ENCODE results near the gene DISC1.

Gene DISC1

DNA sequence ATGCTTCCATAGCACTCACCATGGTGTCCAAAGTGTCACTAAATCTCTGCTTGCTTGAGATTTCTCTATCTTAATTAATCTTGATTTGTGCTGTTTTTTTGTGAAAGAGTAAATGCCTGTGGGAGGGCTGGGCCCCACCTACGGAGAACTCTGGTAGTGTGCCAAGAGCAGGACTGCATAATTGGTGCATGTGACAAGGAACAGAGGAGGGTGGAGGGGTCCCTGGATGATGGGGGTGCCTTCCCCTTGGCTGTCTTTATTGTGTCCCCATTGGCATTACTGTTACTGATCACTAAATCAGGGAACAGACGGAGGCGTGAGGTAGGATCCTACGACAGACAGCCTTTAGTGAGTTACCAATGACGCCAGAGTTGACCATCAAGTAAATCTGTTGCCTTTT is 223.4 kb downstream of the DISC1 start:
- TF ChIP-seq, protein P1, sequence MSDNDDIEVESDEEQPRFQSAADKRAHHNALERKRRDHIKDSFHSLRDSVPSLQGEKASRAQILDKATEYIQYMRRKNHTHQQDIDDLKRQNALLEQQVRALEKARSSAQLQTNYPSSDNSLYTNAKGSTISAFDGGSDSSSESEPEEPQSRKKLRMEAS (IDR thresholded peaks at IDR 0.05) = no peak
- TF ChIP-seq, protein P2, sequence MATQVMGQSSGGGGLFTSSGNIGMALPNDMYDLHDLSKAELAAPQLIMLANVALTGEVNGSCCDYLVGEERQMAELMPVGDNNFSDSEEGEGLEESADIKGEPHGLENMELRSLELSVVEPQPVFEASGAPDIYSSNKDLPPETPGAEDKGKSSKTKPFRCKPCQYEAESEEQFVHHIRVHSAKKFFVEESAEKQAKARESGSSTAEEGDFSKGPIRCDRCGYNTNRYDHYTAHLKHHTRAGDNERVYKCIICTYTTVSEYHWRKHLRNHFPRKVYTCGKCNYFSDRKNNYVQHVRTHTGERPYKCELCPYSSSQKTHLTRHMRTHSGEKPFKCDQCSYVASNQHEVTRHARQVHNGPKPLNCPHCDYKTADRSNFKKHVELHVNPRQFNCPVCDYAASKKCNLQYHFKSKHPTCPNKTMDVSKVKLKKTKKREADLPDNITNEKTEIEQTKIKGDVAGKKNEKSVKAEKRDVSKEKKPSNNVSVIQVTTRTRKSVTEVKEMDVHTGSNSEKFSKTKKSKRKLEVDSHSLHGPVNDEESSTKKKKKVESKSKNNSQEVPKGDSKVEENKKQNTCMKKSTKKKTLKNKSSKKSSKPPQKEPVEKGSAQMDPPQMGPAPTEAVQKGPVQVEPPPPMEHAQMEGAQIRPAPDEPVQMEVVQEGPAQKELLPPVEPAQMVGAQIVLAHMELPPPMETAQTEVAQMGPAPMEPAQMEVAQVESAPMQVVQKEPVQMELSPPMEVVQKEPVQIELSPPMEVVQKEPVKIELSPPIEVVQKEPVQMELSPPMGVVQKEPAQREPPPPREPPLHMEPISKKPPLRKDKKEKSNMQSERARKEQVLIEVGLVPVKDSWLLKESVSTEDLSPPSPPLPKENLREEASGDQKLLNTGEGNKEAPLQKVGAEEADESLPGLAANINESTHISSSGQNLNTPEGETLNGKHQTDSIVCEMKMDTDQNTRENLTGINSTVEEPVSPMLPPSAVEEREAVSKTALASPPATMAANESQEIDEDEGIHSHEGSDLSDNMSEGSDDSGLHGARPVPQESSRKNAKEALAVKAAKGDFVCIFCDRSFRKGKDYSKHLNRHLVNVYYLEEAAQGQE (IDR thresholded peaks at IDR 0.05; ENCODE audit: low read depth) = no peak
- no peak for TF ChIP-seq EGR1 (IDR thresholded peaks at IDR 0.05)

DNA sequence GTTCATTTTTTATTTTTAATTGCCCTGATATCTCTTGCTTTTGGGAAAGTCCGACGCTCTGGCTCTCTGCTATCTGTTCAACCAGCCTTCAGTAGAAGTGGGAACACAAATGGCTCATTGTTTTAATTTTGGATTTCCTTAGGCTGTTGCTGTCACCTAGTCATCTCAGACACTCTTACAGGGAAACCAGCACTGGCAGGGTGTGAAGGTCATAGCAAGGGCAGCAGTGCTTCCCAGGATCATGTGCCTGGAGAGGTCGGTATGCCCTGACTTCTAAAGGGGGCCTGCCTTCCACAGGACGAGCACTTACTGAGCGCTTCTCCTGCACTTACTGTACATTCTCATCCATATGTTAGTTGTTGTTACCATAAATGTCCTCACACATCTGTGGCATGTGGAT is 224.2 kb downstream of the DISC1 start:
- TF ChIP-seq TAF1 (IDR thresholded peaks at IDR 0.05; ENCODE audit: low read depth) (no peak), YY1 (IDR thresholded peaks at IDR 0.05; ENCODE audit: low read depth) (no peak), RAD21 (IDR thresholded peaks at IDR 0.05; ENCODE audit: low read depth) (no peak), ZBTB7A (IDR thresholded peaks at IDR 0.05; ENCODE audit: low read depth) (no peak), CREB1 (IDR thresholded peaks at IDR 0.05; ENCODE audit: low read depth) (no peak), FOXM1 (IDR thresholded peaks at IDR 0.05; ENCODE audit: borderline replicate concordance, low read depth) (no peak), TCF12 (IDR thresholded peaks at IDR 0.05; ENCODE audit: low read depth) (no peak), EGR1 (IDR thresholded peaks at IDR 0.05) (no peak), TEAD4 (IDR thresholded peaks at IDR 0.05) (no peak), EP300 (IDR thresholded peaks at IDR 0.05; ENCODE audit: borderline replicate concordance) (no peak), CEBPB (IDR thresholded peaks at IDR 0.05) (no peak), NFIC (IDR thresholded peaks at IDR 0.05) (no peak)
- TF ChIP-seq, protein P2 (IDR thresholded peaks at IDR 0.05; ENCODE audit: low read depth) = no peak
- TF ChIP-seq, protein P3, sequence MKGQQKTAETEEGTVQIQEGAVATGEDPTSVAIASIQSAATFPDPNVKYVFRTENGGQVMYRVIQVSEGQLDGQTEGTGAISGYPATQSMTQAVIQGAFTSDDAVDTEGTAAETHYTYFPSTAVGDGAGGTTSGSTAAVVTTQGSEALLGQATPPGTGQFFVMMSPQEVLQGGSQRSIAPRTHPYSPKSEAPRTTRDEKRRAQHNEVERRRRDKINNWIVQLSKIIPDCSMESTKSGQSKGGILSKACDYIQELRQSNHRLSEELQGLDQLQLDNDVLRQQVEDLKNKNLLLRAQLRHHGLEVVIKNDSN (IDR thresholded peaks at IDR 0.05) = no peak
- TF ChIP-seq, protein P1 (IDR thresholded peaks at IDR 0.05) = no peak

DNA sequence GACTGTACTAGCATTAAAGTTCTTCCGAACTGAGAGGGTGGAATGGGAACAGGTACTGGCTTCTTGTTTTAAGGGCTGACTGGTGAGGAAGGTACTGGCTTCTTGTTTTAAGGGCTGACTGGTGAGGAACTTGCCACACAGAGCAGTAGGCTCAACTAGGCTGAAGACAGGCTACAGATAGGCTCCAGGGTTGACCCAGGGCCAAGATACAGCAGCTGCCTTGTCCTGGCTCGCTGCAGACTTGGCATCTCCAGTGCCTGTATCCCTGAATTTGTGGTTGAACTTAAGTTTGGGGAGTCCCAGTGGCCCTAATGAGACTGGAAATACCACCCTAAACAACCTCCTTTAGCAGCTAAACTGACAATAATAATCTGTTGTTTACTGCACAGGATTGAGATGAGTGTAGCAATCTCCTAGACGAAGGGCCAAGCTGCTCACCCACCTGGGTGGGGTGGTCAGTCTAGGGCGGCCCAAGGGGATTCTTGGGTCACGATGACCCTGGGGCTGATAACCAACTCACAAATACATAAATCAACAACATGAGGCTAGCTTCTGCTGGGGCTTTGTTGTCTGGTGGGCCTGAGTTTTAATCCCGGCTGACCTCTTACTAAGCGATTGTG is 227.1 kb downstream of the DISC1 start:
- TF ChIP-seq TEAD4 (IDR thresholded peaks at IDR 0.05) = no peak
- TF ChIP-seq YY1 (IDR thresholded peaks at IDR 0.05; ENCODE audit: low read depth) = no peak
- TF ChIP-seq ZBTB7A (IDR thresholded peaks at IDR 0.05; ENCODE audit: low read depth) = no peak
- no peak for TF ChIP-seq CREB1 (IDR thresholded peaks at IDR 0.05; ENCODE audit: low read depth)
- no peak for TF ChIP-seq RAD21 (IDR thresholded peaks at IDR 0.05; ENCODE audit: low read depth)
- TF ChIP-seq EP300 (IDR thresholded peaks at IDR 0.05; ENCODE audit: borderline replicate concordance) = no peak
- TF ChIP-seq, protein P1 (IDR thresholded peaks at IDR 0.05) = no peak
- no peak for TF ChIP-seq NFIC (IDR thresholded peaks at IDR 0.05)
- TF ChIP-seq CEBPB (IDR thresholded peaks at IDR 0.05) = no peak
- no peak for TF ChIP-seq TAF1 (IDR thresholded peaks at IDR 0.05; ENCODE audit: low read depth)
- TF ChIP-seq, protein P3 (IDR thresholded peaks at IDR 0.05) = no peak
- TF ChIP-seq TCF12 (IDR thresholded peaks at IDR 0.05; ENCODE audit: low read depth) = no peak
- TF ChIP-seq EGR1 (IDR thresholded peaks at IDR 0.05) = no peak
- TF ChIP-seq FOXM1 (IDR thresholded peaks at IDR 0.05; ENCODE audit: borderline replicate concordance, low read depth) = no peak
- TF ChIP-seq, protein P2 (IDR thresholded peaks at IDR 0.05; ENCODE audit: low read depth) = no peak

DNA sequence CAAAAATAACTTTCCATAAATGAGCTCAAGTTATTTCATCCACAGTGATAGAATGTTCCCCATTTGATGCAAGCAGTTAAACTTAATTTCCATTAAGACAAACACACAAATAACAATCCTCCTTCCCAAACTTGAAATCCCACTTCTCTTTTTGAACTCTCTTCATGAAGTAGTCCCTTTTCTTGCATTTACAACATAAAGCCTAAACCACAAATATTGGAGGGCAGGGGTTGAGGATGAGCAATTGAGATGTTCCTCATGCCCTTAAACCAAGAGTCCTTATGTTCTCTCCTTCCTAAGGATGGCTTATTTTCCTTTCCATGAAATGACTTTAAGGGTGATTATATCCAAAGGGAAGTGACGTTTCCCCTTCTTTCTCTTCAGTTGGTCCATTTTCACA is 228.8 kb downstream of the DISC1 start:
- no peak for TF ChIP-seq TAF1 (IDR thresholded peaks at IDR 0.05; ENCODE audit: low read depth)
- no peak for TF ChIP-seq YY1 (IDR thresholded peaks at IDR 0.05; ENCODE audit: low read depth)
- TF ChIP-seq CREB1 (IDR thresholded peaks at IDR 0.05; ENCODE audit: low read depth) = no peak
- TF ChIP-seq NFIC (IDR thresholded peaks at IDR 0.05) = no peak
- no peak for TF ChIP-seq EP300 (IDR thresholded peaks at IDR 0.05; ENCODE audit: borderline replicate concordance)
- no peak for TF ChIP-seq RAD21 (IDR thresholded peaks at IDR 0.05; ENCODE audit: low read depth)
- TF ChIP-seq, protein P1 (IDR thresholded peaks at IDR 0.05) = no peak

All from Ishikawa (cell line).